CD14-positive monocyte (primary cell): Measurements from ENCODE around the gene DAW1. TPM values are rescaled to one million over a fixed set of nuclear protein-coding genes. Genes with fewer than 3 reads are reported as not detected.

Experiments
- DNase-seq, 3 donors: peaks; one replicate each; pipeline ENCODE4 v3.0.0-alpha.2; 2011 to 2022
- H2AFZ ChIP-seq: 2 replicates; pipeline ENCODE4 v1.6.0; 2012; ENCODE audit warnings: mild to moderate bottlenecking, low read depth, low read length, inconsistent platforms; ENCODE audit not compliant: insufficient read depth, poor library complexity, severe bottlenecking
- H3K27ac ChIP-seq, 2 donors: 1 replicate in 1 of 2; 2 replicates in 1 of 2; pipeline ENCODE4 v1.5.1; 2012 to 2013; ENCODE audit warnings: low read length in 2 of 2, control low read depth in 1 of 2, inconsistent platforms in 1 of 2, low read depth in 1 of 2, mild to moderate bottlenecking in 1 of 2
- H3K27me3 ChIP-seq, 2 donors: one replicate each; pipeline versions ENCODE4 v1.6.0 to v1.6.1; 2011 to 2013; ENCODE audit warnings: low read length in 2 of 2; ENCODE audit not compliant: control insufficient read depth in 2 of 2, insufficient read depth in 2 of 2
- H3K36me3 ChIP-seq, 2 donors: replicated peaks in 1 of 2; 1 replicate in 1 of 2; 2 replicates in 1 of 2; pipeline versions ENCODE4 v1.5.1 to v1.6.1; 2012 to 2013; ENCODE audit warnings: low read length in 2 of 2, control low read depth in 1 of 2, inconsistent platforms in 1 of 2, mild to moderate bottlenecking in 1 of 2; ENCODE audit not compliant: insufficient read depth in 2 of 2, control insufficient read depth in 1 of 2
- H3K4me1 ChIP-seq, 2 donors: 1 replicate in 1 of 2; 2 replicates in 1 of 2; pipeline versions ENCODE4 v1.5.1 to v1.6.1; 2012 to 2013; ENCODE audit warnings: low read length in 2 of 2, control low read depth in 1 of 2, inconsistent platforms in 1 of 2, mild to moderate bottlenecking in 1 of 2, moderate library complexity in 1 of 2; ENCODE audit not compliant: insufficient read depth in 2 of 2, control insufficient read depth in 1 of 2
- H3K4me2 ChIP-seq: replicated peaks from 2 replicates; pipeline ENCODE3; 2012; ENCODE audit warnings: low read length, moderate library complexity, mild to moderate bottlenecking; ENCODE audit not compliant: poor library complexity, severe bottlenecking; ENCODE audit errors: extremely low read depth
- H3K4me3 ChIP-seq, 3 experiments: fragments of 200-600 bp in 1 of 3; sonication (generic) in 1 of 3; replicated peaks in 1 of 3; 1 replicate in 2 of 3; 2 replicates in 1 of 3; pipeline ENCODE4 v1.5.1; 2011 to 2013; ENCODE audit warnings: low read length in 3 of 3, mild to moderate bottlenecking in 3 of 3, control low read depth in 2 of 3, low read depth in 2 of 3, inconsistent platforms in 1 of 3, moderate library complexity in 1 of 3
- H3K79me2 ChIP-seq: 2 replicates; pipeline ENCODE4 v1.6.0; 2012; ENCODE audit warnings: mild to moderate bottlenecking, control low read depth, inconsistent platforms, low read length, moderate library complexity; ENCODE audit not compliant: insufficient read depth
- H3K9ac ChIP-seq: 2 replicates; pipeline ENCODE4 v1.6.0; 2017; ENCODE audit warnings: low read length, mild to moderate bottlenecking; ENCODE audit not compliant: insufficient read depth, poor library complexity, severe bottlenecking
- H3K9me3 ChIP-seq, 2 donors: replicated peaks in 1 of 2; 1 replicate in 1 of 2; 2 replicates in 1 of 2; pipeline versions ENCODE4 v1.5.1 to v1.6.1; 2012 to 2013; ENCODE audit warnings: low read length in 2 of 2, control low read depth in 1 of 2; ENCODE audit not compliant: control insufficient read depth in 1 of 2, insufficient read depth in 1 of 2
- H4K20me1 ChIP-seq: 2 replicates; pipeline ENCODE4 v1.6.0; 2012; ENCODE audit warnings: mild to moderate bottlenecking, low read length, control low read depth, moderate library complexity; ENCODE audit not compliant: insufficient read depth
- H3K27ac Mint-ChIP-seq, 7 donors: one replicate each; pipeline ENCODE4 v1.8.0; 2020; ENCODE audit warnings: mild to moderate bottlenecking in 7 of 7, mixed read lengths in 7 of 7, moderate library complexity in 6 of 7, inconsistent platforms in 2 of 7
- H3K27me3 Mint-ChIP-seq, 3 donors: one replicate each; pipeline ENCODE4 v1.8.0; 2021 to 2022; ENCODE audit warnings: low read depth in 3 of 3, mild to moderate bottlenecking in 3 of 3, mixed read lengths in 3 of 3, moderate library complexity in 3 of 3, inconsistent platforms in 1 of 3
- H3K36me3 Mint-ChIP-seq, 2 donors: one replicate each; pipeline ENCODE4 v1.8.0; 2020; ENCODE audit warnings: mixed read lengths in 2 of 2, inconsistent platforms in 1 of 2, mild to moderate bottlenecking in 1 of 2
- H3K4me1 Mint-ChIP-seq: one replicate; pipeline ENCODE4 v1.8.0; 2020; ENCODE audit warnings: mild to moderate bottlenecking, mixed read lengths
- H3K4me3 Mint-ChIP-seq, 2 donors: one replicate each; pipeline ENCODE4 v1.8.0; 2020; ENCODE audit warnings: mild to moderate bottlenecking in 2 of 2, mixed read lengths in 2 of 2, moderate library complexity in 1 of 2
- H3K9me3 Mint-ChIP-seq, 7 donors: one replicate each; pipeline ENCODE4 v1.8.0; 2020 to 2022; ENCODE audit warnings: mixed read lengths in 7 of 7, mild to moderate bottlenecking in 6 of 7, moderate library complexity in 6 of 7, inconsistent platforms in 2 of 7
- CTCF ChIP-seq: fragments of 200-600 bp; IDR thresholded peaks from one replicate; pipeline ENCODE4 v1.8.0; 2022; ENCODE audit warnings: antibody characterized with exemption, mild to moderate bottlenecking
- WGBS: methylation state at CpG from one replicate; pipeline ENCODE4 v1.1.5; 2013; ENCODE audit warnings: missing lambda C conversion rate; ENCODE audit not compliant: insufficient coverage; 5-methylcytosine and 5-hydroxymethylcytosine counted together
- intact Hi-C, 2 donors: fragments of 100-400 bp; cut with micrococcal nuclease; formaldehyde crosslinking; loops; one replicate each; pipeline versions ENCODE4 v1.15.0 to v1.15.1; 2023
- polyA plus RNA-seq, 3 donors: library from polyadenylated mRNA; depleted of rRNA in 1 of 3; unstranded in 2 of 3; stranded (reverse) in 1 of 3; fragments of 300-500 nt in 2 of 3; fragments of >200 nt in 1 of 3; fragmentation: Illumina TruSeq in 2 of 3; gene quantifications; 1 replicate in 2 of 3; 2 replicates in 1 of 3; pipeline ENCODE4 v1.2.3, GENCODE V29; 2012 to 2021

Gene DAW1
- polyA plus RNA-seq, 3 donors: not detected

DNA sequence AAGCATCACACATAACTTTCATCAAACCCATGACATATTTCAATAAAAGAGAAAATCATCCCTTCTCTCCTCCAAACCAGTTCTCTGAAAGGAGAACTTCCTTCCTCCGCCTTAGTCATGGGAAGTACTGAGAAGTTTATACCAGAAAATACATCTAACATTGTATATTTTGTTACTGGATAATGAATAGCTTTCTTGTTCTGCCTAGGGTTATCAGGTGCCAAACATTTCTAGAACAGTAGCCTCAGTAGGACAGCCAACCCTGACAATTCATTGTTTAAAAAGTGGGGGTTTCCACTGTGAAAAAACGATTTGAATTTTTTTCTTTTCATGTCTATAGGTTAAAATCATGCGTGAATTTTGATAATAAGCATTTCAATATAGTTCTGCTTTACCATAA is 16.0 kb upstream of the DAW1 start:
- TF ChIP-seq CTCF: no peak
- Histone ChIP-seq H4K20me1 (no peaks in the 10 kb centered on the region), H3K27ac (no peak overlapping the region), H3K4me3 (no peak overlapping the region), H3K9ac (no peak overlapping the region), H3K4me1 (peaks cover 5 to 7% of the 10 kb centered on the region in 2 donors), H3K27me3 (peaks cover 0 to 11% of the 10 kb centered on the region in 2 donors), H3K36me3 (no peaks in the 10 kb centered on the region), H2AFZ (no peak overlapping the region), H3K79me2 (no peaks in the 10 kb centered on the region), H3K4me2 (no peak overlapping the region), H3K9me3 (no peaks in the 10 kb centered on the region)
- Mint-ChIP-seq H3K27me3 (peaks cover 9 to 19% (median 17%) of the 10 kb centered on the region in 3 donors), H3K4me3 (no peak overlapping the region), H3K36me3 (no peaks in the 10 kb centered on the region), H3K27ac (no peak overlapping the region), H3K9me3 (peaks cover 0 to 2% (median 0%) of the 10 kb centered on the region in 7 donors), H3K4me1 (peaks cover 8% of the 10 kb centered on the region)
- intact Hi-C loops: loop anchor here in 1 of 2 donors (10.0 kb wide), 1 partner anchor 71 kb away; no protein-coding TSS in a partner anchor
- WGBS: no CpG with 5 or more reads among the region's 3 CpGs
- DNase-seq: no peak

DNA sequence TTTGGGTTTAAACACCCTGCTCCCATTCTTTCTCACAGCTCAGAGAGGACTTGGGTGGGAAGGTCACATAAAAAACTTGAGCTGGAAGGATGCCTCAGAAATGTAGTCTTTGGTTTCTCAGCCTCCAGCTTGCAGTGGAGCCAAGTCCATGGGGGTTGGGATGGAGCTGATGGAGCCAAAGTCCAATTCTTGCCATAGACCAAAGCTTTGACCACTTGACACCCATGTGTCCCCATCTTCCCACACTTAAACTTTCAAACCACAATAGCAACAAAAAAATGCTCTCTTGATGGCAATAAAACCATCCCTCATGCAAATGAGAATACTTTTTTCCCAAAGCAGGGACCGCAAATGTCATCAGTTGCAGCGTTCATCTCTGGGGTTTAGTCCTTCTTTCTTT is 14.7 kb upstream of the DAW1 start:
- Histone ChIP-seq H3K9ac (no peak overlapping the region), H3K36me3 (no peaks in the 10 kb centered on the region), H4K20me1 (no peaks in the 10 kb centered on the region), H2AFZ (no peak overlapping the region), H3K27ac (no peak overlapping the region), H3K27me3 (peaks cover 0 to 11% of the 10 kb centered on the region in 2 donors), H3K79me2 (no peaks in the 10 kb centered on the region), H3K4me3 (no peak overlapping the region), H3K4me2 (no peak overlapping the region), H3K9me3 (no peaks in the 10 kb centered on the region), H3K4me1 (peaks cover 5 to 7% of the 10 kb centered on the region in 2 donors)
- H3K4me1 Mint-ChIP-seq: peaks cover 9% of the 10 kb centered on the region
- H3K27ac Mint-ChIP-seq: no peak overlapping the region
- peaks cover 6 to 19% (median 11%) of the 10 kb centered on the region in 3 donors for H3K27me3 Mint-ChIP-seq
- WGBS: no CpG with 5 or more reads among the region's 2 CpGs
- H3K9me3 Mint-ChIP-seq: peaks cover 0 to 2% (median 0%) of the 10 kb centered on the region in 7 donors
- DNase-seq: no peak
- no peak for TF ChIP-seq CTCF
- no peak overlapping the region for H3K4me3 Mint-ChIP-seq
- no peaks in the 10 kb centered on the region for H3K36me3 Mint-ChIP-seq
- intact Hi-C loops: loop anchor here in 1 of 2 donors (10.0 kb wide), 1 partner anchor 72 kb away; no protein-coding TSS in a partner anchor
